HG02759 (cell line): ENCODE measurements around the gene RIGI.
A peak's percentile ranks its signal among the peaks of the same experiment; 100 is the strongest.
"Not testable (repeated sequence)": the region's sequence is repeated elsewhere in the genome, so short reads cannot be mapped to it uniquely, and the experiment has no call there.

Experiments
- ATAC-seq: cut with Tn5 transposase; IDR thresholded peaks from one replicate; pipeline ENCODE4 v1.9.1; 2021; ENCODE audit warnings: mild to moderate bottlenecking, moderate library complexity; ENCODE audit not compliant: unreplicated experiment

RIGI gene

DNA sequence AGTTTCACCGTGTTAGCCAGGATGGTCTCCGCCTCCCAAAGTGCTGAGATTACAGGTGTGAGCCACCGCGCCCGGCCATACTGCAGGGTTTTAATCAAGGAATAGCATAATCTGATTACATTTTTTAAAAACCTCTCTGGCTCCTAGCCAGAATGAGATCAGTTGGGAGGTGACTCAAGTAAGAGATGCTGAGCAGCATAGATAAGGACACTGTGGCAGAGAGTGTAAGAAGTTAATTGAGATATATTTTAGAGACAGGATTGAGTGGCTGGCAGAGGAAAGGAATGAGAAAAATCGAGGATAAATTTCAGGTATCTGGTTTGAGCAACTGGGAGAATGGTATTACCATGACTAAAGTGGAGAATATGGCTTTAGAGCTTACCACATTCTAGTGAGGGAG is 7.3 kb upstream of the RIGI start:
- no peak for ATAC-seq

DNA sequence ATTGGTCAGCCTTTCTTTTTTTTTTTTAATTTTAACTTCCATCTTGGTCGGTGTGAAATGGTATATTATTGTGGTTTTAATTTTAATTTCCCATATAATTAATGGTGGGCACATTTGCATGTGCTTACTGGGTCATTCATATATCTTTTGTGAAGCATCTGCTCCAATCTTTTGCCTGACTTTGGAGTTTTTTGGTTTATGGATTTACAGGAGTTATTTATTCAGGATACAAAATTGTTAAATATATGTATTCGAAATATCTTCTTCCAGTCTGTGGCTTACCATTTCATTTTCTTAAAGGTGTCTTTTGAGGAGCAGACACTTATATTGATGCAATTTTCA is 682 bp upstream of the RIGI start:
- ATAC-seq = no peak

DNA sequence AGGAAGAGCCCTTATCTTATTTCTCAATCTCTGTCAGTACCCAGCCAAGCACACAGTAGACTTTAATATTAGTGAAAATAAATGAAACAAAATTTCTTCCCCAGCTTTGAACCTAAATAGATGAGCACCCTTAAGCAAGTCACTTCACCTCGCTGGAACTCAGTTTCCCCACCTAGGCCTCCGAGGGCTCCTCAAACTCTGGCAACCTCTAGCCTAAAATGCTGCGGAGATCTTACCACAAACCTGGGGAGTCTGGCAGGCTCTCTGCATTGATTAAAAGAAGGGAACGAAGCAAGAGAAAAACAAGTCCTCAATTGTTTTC is 326 bp downstream of the RIGI start:
- no peak for ATAC-seq

DNA sequence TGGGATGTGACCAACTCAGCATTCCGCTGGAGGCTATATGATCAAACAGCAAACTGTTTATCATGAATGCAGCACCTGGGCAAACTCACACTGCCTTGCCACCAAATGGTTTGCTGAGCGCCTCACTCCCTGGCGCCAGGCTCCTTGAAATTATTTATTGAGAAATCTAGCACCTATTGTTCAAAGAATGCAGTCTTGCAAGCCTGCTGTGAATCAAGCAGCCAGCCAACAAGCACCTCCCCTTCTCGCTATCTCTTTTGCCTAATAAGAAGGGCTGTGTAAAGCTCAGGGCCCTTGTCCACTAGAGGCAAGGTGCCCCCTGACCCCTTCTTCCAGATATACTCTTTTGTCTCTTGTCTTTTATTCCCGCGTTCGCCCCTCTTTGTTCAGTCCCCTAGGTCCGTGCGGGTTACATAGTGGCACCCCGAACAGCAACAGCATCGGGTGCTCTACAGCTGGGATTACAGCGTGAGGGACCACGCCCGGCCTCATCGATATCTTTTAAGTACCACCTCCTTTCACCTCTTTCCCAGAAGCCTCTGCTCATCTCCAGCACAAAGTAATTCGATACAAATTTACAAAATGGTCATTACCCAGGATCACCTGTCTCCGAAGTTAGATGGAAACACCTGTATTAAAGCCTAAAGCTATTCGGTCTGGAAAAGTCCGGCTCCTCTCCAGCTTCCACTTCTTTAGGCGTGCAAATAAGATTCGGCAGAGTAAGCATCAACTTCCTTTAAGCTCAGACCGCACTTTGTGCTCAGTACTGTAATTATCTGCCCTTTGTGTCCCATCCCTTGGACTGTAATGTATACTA is 896 bp downstream of the RIGI start:
- peak; percentile 23 for ATAC-seq

DNA sequence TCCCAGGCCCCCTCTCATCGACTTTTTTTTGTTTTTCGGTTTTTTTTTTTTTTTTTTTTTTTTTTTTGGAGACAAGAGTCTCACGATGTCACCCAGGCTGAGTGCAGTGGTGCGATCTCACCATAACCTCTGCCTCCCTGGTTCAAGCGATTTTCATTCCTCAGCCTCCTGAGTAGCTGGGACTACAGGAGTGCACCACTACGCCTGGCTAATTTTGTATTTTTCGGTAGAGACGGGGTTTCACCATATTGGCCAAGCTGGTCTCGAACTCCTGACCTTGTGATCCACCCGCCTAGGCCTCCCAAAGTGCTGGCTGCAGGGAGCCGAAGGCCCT is 1.5 kb downstream of the RIGI start:
- not testable (repeated sequence) for ATAC-seq

DNA sequence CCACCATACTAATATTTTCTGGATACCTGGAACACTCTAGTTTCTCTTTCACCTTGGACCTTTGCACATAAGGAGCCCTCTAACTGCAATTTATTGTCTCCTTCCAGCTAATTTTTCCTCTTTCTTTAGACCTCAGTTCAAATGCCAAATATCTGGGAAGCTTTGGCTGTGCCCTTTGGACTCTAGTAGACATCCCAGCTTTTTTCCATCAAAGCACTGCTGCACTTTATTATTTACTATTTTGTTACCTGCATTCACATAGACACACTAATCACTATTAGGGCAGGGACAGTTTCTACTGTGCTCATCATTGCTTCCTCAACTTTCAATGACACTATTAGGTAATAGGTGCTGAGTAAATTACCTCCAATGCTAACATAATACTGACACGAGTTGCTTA is 2.1 kb downstream of the RIGI start:
- no peak for ATAC-seq

DNA sequence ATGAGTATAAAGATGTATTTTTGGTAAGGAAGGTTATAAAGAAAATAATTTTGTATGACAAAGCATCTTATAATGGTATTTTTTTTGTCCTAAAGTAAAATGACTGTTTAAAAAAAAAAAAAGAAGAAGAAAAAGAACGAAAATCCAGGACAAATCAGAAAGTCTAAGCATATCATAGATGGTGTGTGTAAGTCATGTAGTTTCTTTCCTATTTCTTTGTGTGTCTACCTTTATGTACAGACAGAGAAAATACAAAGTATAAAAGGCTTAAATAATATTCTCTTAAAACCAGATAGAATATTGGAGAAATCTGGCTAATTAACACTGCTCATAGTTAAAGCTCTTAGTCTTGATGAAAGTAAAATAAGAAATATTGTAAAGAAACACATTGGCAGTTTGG is 7.7 kb downstream of the RIGI start:
- no peak for ATAC-seq

DNA sequence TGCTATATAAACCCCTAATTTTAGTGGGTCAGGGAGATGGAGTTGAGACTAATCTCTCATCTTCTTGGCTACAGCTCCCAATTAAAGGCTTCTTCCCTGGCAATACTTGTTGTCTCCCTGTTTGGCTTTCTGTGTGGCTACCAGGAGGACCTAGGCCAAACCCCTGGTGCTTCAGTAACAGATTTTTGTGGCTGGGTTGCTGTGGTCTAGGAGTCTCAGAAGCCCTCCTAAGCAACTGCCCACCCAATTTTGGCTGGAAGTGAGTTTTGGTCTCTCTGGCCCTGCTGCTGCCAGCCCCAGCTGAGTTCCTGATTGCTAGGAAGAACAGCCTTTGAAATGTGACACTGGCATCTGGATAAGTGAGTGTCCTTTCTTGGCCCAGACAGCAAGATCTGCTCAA is 9.8 kb downstream of the RIGI start:
- ATAC-seq = no peak

DNA sequence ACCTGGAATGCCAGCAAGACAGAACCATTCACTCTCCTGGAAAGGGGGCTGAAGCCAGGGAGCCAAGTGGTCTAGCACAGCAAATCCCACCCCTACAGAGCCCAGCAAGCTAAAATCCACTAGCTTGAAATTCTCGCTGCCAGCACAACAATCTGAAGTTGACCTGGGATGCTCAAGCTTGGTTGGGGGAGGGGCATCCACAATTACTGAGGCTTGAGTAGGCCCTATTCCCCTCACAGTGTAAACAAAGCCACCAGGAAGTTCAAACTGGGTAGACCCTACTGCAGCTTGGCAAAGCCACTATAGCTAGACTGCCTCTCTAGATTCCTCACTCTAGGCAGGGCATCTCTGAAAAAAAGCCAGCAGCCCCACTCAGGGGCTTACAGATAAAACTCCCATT is 17.3 kb downstream of the RIGI start:
- no peak for ATAC-seq

DNA sequence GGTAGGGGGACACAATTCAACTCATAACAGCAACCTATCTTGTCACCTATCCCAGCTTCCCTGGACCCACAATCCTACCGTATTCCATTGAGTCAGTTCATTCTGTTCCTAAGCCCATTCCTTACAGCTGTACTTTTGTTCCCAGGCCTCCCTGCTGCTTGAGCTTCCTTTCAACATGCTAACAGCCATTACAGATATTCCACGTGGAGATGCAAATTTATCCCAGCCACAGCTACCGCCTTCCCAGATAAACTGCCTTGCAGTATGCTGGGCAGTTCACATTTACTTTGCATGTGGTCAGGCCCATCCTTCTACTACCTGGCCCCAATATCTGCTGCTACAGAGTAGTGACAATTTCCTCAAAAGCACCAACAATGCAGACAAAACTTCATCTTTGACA is 23.0 kb downstream of the RIGI start:
- ATAC-seq = no peak

DNA sequence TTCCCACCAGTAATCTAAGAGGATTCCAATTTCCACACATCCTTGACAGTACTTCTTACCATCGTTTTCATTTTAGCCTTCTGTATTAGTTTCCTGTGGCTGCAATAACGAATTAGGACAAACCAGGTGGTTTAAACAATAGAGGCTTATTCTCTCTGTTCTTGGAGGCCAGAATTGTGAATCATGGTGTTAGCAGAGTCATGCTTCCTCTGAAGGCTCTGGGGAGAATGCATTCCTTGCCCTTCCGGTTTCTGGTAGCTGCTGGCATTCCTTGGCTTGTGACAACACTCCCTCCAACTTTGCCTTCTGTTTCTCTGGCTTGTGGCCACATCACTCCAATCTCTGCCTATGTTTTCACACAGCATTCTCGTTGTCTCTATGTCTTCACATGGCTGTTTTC is 23.5 kb downstream of the RIGI start:
- ATAC-seq = no peak

DNA sequence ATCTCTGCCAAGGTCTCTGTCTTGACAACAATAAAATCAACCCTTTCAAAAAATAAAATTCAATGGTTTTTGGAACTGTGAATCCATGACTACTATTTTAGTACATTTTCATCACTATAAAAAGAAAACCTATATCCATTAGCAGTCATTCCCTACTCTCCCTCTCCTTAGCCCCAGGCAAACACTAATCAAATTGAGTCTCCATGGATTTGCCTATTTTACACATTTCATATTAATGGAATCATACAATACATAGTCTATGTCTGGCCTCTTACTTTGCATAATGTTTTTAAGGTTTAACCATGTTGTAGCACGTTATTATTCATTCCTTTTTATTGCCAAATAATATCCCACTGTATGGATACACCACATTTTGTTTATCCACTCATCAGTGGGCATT is 24.1 kb downstream of the RIGI start:
- no peak for ATAC-seq

DNA sequence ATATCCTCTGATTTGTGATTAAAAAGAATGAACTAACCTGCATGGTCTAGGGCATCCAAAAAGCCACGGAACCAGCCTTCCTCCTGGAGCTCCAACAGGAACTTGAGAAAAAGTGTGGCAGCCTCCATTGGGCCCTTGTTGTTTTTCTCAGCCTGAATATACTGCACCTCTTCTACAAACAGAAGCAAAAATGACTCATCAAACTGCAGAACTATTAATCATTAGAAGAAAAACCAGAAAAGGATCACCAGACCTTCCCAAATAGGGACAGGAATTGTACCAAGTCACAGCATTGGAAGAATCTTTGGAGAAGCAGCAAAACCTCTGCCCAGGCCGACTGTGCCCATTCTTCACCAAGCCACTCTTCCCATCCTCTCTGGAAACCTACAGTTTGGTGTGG is 25.2 kb downstream of the RIGI start:
- ATAC-seq = no peak

DNA sequence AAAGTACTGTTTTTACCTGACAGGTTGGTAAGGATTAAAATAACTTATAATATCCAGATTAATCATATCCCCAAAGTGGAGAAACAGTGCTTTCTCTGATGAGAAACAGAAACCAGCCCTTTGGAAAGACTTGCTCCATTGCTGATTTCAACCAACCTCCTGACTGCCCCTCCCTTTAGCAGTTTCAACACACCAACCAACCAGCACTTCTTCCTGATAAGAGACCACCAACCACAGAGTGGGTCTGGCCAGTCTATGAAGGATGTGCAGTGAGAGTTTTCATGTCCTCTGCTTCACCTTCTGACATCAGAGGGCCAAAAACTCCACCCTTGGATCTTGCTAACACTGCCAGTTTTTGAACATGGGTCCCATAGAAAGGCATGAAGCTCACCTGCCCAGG is 28.1 kb downstream of the RIGI start:
- ATAC-seq = no peak

DNA sequence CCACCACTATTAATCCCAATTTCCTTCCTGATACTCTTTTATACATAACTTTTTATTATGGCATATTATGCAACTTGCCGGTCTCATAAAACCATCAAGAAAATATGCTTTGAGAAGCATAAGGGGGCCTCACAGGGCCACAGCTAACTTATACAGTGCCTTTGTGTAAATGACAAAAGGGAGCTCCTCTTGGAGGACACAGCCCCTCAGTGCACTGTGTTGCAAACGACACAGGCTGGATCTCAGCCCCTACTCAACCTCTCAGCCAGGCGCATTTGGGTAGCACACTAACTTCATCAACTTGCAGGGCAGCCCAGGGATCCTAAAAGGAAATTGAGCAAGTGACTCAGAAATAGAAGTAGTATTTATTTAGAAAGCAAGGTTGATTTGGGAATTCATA is 35.4 kb downstream of the RIGI start:
- ATAC-seq = no peak

DNA sequence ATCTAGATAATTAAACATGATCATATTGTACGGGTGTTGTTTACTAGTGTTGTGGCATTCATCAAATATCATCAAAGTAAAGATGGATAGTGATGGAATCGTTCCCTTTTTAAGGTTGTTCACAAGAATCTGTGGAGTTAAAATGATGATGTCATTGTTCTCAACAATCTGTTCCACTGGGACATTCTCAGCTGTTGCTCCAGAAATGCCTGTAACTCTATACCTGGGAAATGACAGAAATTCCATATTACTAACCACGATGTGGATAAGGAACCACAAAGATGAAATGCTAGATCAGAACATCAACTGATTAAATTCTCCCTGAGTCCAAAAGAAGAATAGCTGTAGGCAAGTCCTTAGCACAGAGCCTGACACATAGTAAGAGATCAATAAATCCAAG is 38.0 kb downstream of the RIGI start:
- no peak for ATAC-seq

DNA sequence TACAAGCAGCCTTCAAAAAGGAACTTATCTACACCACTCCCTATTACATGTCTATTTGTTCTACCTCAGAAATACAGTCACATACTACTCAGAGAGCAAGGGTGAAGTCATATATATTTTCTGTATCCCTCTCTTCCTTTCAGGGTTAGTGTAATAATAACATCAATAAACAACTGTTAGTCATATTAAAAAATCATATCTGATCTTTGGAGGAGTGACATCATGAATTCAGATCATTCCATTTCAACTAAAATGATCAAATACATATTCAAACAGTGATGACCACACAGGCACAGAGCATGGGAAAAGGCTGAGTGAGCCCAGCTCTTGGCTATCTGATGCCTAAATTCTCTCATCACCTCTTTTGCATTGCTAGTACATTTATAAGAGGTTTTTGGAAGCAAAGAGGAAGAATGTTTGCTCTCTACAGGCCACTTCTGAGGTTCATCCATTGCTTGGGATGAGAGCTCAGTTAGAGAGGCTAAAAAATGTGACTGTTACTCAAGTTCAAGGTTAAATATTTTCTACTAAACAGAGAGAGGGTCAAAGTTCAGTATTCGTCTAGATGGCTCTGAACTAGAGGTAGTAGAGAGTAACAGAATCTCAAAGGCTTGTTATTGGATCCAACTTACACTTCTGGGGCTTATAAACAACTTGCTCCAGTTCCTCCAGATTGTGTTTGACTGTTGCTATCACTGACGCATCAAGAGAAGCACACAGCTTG is 39.0 kb downstream of the RIGI start:
- no peak for ATAC-seq

DNA sequence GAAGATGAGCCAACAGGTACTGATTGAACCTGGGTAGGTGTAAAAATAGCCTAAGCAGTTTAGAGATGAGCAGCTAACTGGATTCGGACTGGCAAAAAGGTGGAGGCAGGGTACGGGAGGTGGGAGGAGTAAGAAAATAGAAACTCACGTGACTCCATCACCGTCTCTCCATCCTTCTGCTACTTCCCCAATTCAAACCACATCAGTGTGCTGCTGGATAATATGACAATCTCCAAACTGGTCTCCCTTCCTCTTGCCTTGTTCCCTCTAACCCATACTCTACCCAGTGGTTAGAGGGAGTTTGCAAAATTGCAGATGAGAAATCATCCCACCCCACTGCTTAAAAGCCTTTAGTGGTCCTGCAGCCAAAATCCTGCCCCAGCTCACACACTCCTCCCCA is 42.7 kb downstream of the RIGI start:
- ATAC-seq = no peak
